22Rv1 (cell line): Measurements from ENCODE around the gene RHBDF2.

Source experiments
- H3K27ac ChIP-seq: fragments of 450-650 bp; 2 replicates; pipeline ENCODE4 v1.5.1; 2017
- CTCF ChIP-seq: fragments of 450-650 bp; IDR thresholded peaks from 2 replicates; pipeline ENCODE4 v1.5.1; 2017; ENCODE audit warnings: mild to moderate bottlenecking
- ZFX ChIP-seq: fragments of 450-650 bp; IDR thresholded peaks from 2 replicates; pipeline ENCODE4 v1.6.1; 2017; ENCODE audit warnings: antibody characterized with exemption, borderline replicate concordance

The RHBDF2 gene

GRCh38 chr17:76426853-76427252 lies 74.4 kb downstream of the RHBDF2 start:
- TF ChIP-seq CTCF (no peak), ZFX (no peak)
- H3K27ac ChIP-seq, result no peak overlapping the region

GRCh38 chr17:76422860-76423259 lies 78.4 kb downstream of the RHBDF2 start:
- no peak overlapping the region for H3K27ac ChIP-seq
- TF ChIP-seq CTCF (no peak), ZFX (no peak)

GRCh38 chr17:76422406-76422805 lies 78.8 kb downstream of the RHBDF2 start:
- H3K27ac ChIP-seq, result no peak overlapping the region

GRCh38 chr17:76421044-76421407 lies 80.2 kb downstream of the RHBDF2 start:
- TF ChIP-seq ZFX (no peak), CTCF (no peak)
- no peak overlapping the region for H3K27ac ChIP-seq

More at GRCh38 chr17:76422406-76422805, 78.8 kb downstream of the RHBDF2 start:
- TF ChIP-seq CTCF (no peak), ZFX (no peak)
